ENCODE results near the gene SLC38A8. TPM values are rescaled to one million over a fixed set of nuclear protein-coding genes. Genes with fewer than 3 reads are reported as not detected.

The SLC38A8 gene
- total RNA-seq, 1 experiment from 2014 or later: 0.42 TPM

DNA sequence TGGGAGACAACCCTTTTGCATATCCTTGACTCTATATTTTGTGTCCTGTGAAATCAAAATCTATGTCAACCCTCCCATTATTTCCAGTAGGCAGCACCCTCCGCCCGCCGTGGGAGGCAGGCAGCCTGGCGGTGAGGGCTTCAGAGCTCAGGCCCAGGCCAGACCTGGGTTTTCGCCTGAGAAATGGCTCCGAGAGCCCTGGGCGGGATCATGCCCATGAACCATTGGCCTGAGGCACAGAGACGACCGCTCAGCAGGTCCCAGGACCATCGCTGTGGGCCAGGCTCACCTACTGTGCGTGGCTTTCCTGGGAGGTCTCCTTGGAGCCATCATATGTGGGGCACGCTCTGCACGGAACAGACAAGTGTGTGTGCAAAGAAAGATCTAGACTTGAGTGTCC, 6.3 kb upstream of the SLC38A8 start:
- no peak for DNase-seq (ENCODE audit: low read depth)

DNA sequence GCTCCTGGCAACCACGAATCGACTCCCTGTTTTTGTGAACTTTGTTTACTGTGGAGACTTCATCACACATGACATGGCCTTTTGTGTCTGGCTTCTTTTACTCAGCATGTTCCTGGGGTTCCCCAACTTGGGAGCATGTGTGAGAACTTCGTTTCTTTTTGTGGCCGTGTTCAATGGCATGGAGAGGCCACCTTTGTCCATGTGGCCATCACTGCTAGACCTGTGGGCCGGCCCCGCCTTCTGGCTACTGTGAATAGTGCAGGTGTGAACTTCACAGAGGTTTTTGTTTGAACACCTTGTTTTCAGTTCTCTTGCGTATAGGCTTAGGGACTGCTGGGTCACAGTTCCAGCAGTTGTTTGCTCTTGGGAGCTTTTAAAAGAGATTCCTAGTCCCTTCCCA, 5.7 kb upstream of the SLC38A8 start:
- no peak for DNase-seq (ENCODE audit: low read depth)

DNA sequence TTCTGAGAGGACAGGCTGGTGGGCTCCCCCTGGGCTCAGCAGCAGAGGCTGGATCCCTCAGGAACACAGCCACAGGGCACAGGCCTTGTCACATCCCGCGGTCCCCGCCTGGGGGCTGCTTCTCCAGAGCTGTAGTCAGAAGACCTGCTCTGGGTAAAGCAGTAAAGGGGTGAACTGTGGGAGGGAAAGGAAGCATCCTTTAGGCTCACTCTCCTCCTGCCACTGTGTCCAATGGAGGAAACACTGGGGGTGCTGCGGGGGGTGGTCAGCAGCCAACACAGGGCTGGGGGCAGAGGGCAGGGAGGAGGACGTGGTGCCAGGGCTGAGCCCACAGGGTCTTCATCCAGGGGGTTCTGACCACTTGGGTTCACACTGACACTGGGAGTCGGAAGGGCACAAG, 5.0 kb upstream of the SLC38A8 start:
- DNase-seq (ENCODE audit: low read depth): no peak

DNA sequence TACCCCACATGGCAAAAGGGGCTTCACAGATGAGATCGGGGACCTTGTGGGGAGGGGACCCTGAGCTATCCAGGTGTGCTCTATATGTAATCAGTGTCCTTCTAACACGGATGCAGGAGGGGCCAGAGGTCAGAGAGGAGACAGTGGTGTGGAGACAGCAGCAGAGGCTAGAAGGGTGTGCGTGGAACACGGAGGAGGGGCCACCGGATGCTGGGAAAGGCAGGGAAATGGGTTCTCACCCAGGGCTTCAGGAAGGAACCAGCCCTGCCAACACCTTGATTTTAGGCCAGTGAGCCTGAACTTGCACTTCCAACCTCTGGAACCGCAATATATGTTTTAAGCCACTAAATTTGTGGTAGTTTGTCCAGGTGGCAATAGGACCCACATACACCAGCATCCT, 4.6 kb upstream of the SLC38A8 start:
- DNase-seq (ENCODE audit: low read depth): no peak

DNA sequence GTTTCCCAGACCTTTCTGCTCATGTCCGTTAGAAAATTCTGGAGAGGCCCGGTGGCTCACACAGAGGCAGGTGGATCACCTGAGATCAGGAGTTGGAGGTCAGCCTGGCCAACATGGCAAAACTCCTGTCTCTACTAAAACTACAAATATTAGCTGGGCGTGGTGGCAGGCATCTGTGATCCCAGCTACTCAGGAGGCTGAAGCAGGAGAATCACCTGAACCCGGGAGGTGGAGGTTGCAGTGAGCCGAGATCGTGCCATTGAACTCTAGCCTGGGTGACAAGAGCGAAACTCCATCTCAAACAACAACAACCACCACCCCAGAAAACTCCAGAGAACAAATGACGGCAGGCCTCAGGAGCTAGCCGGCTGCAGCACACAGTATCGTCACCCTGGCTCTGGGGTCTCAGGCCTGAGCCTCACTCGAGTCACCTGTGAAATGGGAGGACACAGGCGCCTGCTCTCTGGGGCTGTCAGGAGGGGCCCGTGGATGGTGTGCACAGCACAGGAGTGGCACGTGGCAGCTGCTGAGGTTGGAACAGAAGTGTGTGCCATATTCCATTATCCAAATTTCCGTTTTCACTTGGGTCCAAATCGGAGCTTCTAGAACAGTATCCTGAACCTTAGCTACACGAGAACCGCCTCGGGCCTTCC, 3.3 kb upstream of the SLC38A8 start:
- no peak for DNase-seq (ENCODE audit: low read depth)

DNA sequence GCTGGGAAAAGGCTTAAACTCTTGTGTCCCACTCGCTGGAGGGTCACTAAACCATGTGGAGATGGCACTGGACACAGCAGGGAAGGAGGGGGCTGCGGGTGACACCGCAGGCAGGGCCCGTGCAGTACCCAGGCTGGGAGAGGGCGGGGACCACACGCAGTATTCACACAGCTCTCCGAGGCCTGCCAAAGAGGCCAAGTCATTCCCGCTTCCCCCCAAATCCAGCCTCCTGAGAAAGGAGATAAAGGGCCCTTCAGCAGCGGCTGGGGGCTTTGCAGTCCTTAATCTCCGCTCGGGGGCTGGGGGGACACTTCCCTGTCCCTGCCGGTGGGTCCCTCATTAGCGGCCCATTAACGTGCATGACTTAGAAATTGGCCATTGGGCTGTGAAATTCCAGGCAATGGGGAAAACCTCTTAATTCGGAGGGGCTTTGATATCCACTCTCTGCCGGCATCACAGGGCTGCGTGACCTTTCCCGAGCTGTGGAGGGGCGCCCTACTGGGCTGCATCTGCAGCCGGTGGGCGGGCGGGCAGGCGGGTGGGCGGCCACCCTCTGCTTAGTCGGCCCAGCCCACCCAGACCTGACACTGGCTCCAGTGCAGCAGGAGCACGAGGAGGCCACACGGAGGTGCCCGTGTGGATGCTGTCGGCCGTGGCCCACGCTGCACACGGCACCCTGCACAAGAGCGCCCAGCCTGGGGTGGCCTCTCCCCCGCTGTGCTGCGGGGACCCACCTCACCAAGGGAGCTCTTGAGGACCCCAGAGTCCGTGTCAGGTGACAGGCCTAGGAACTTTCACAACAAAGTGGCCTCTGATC, 2.6 kb upstream of the SLC38A8 start:
- no peak for DNase-seq (ENCODE audit: low read depth)

DNA sequence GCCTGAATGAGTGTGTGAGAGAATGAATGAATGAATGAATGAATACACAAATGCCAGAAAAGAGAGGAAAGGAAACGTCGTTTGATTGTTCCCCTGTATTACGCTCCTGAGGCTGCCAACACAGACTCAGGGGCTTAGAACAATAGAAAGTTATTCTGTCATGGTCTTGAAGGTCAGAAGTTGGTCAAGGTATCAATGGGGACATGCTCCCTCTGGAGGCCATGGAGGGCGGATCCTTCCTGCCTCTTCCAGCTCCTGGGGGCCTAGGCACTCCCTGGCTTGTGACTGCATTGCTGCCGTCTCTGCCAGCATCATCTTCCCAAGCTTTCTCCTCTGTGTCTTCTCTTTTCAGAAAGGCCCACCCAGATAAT, 1.5 kb upstream of the SLC38A8 start:
- peak; percentile 48 for DNase-seq (ENCODE audit: low read depth)

DNA sequence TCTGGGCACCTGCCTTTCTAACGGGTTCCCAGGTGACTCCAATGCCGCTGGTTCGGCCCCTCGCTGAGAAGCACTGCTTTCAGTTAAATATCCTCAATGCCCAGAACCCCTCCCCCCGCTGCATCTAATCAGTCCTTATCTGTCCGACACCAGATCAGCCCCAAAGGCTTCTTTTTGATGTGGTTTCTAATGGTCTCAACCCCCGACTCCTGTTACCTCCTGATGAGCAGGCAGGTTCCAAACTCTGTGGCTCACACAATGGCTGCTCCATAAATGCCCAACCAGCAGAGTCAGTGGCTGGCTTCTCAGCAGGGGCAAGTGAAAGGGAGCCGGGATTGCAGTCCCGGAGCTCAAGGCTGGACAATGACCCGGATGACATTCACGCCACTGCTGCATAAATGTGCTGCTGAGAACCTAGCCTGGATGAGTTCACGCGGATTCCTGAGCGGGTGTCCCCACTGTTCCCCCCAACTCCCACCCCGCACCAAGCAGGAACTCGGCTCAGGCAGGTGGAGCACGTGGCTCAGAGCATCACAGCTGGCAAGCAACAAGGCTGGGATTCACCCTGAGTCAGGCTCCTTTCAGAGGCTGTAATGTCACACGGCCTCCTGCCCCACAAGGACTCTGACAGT, 1.0 kb upstream of the SLC38A8 start:
- DNase-seq (ENCODE audit: low read depth): no peak

DNA sequence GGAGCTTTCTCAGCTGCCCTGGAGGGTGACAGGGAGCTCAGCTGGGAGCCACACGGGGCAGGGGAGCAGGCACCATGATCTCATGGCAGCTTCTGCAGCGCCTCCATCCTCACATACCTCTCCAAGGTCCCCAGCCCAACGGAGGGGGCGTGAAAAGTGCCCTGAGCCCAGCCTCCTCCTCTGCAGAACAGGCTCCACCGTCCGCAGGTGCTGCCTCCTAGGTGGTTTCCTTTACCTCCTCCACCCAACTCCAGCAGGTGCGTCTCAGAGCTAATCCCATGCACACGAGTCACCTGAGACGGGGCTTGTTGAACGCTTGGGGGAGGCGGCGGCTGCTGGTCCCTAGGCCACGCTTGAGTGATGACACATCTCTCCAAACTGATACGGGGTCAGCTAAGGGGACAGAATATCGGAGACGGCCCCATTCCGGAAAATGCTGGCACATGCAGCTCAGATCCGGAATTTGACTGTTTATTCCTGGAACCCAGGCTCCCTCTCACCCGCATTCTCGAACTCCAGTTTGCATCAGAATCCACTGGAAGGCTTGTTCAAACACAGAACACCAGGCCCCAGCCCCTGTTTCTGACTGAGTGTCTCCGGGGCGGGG, 387 bp upstream of the SLC38A8 start:
- no peak for DNase-seq (ENCODE audit: low read depth)

DNA sequence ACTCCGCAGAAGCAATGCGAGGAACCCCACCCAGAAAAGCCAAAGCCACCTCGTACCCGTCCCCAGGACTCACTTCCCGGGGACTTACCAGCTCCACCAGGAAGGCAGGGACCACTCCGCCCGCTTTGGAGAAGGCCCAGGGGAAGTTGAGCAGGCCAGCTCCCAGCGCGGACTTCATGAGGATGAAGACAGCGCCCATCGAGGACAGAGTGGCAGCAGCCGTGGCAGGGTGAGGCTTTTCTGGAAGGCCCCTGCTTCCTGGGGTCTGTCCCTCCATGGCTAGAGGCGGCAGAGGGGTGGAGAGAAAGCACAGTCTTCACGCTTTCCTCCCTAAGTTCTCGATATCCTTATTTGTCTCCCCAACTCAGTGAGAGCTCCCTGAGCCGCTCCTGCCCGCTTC, 714 bp downstream of the SLC38A8 start:
- DNase-seq (ENCODE audit: low read depth): no peak

DNA sequence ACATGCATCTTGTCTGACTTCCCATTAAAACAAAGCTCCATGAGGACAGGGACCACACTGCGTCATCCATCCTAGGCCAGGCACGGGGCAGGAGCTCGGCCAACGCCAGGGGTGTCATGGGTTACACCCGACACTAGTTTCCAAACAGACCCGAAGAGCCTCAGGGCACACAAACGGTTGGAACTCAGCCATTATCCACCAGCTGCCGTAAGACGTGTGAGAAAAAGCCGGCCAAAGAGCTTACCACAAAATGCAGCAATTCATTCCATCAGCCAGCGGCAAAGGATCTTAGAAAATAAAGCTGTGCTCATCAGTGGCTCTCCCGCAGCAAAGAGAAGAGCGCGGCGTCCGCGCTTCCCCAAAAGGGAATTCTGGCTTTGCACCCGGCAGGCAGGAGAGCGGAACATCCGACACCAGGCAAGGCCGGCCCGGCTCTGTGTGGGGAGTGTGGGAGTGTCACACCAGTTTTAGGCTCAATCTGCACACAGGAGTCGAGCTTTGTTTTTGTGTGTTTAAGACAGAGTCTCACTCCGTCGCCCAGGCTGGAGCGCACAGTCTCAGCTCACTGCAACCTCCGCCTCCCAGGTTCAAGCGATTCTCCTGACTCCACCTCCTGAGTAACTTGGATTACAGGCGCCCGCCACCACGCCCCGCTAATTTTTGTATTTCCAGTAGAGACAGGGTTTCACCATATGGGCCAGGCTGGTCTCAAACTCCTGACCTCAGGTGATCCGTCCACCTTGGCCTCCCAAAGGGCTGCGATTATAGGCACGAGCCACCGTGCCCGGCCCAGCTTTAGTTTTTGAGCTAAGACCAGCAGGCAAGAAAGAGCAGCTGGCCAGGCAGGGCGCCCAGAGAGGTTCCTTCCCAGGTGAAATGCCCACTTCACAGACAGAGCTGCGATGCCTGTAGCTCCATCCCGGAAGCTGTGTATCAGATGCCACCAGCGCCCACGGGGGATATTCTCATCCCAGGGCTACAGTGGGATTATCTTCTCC, 1.5 kb downstream of the SLC38A8 start:
- peak; percentile 76 for DNase-seq (ENCODE audit: low read depth)

DNA sequence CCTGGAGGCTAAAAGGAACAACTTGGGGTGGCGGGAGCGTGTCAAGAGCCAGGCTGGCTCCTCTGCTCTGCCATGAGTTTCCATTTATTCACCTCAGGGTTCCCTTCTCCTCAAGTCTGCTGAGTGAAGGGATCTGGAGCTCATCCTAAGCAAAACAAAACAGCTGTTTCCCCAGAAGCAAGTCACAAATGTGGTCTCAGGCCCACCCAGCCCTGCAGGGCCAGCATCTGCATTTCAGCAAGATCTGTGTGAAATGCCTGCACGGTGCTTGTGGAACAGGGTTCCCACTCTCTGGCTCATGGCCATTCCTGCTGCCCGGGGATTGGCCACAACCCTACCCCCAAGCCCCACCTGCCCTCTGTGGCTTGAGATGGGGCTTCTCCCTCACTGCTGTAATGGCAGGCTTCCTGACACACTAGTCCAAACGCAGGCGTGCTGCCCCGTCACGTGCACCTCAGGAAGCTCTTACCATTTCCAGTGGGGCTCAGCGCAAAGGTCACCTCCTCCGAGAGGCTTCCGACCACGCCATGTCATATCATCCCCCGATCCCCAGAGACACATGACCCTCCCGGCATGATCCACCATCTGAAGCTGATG, 2.3 kb downstream of the SLC38A8 start:
- DNase-seq (ENCODE audit: low read depth): no peak

DNA sequence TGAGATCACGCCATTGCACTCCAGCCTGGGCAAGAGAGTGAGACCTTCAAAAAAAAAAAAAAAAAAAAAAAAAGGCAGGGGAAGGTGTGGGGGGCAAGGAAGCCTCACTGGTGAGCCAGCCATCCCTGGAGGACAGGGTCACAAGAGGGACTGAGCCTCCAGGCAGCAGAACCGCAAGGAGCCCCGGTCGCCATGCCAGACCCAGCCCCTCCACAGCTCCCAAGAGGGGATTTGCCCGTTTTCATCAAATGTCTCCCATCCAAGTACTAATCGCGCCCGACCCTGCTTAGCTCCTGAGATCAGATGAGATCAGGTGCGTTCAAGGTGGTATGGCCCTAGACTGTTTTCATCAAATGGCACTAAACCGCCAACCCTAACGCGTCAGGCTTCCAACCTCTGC, 2.9 kb downstream of the SLC38A8 start:
- no peak for DNase-seq (ENCODE audit: low read depth)

DNA sequence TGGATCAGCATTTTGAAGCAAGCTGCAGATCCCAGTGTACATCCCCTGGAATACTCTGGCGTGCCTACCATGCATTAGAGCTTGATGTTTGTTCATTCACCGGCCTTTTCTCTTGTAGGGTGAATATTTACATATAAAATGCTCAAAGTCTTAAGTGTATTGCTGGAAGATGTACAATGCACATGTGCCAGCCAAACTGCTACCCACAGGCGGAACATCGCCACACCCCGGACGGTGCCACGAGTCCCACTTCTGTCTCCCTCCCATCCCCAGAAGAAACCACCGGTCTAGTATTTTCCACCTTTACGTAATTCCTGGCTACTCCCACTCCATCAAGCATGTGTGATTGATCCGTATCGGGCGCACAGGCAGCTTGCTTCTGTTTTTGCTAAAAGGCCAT, 4.1 kb downstream of the SLC38A8 start:
- DNase-seq (ENCODE audit: low read depth): no peak

DNA sequence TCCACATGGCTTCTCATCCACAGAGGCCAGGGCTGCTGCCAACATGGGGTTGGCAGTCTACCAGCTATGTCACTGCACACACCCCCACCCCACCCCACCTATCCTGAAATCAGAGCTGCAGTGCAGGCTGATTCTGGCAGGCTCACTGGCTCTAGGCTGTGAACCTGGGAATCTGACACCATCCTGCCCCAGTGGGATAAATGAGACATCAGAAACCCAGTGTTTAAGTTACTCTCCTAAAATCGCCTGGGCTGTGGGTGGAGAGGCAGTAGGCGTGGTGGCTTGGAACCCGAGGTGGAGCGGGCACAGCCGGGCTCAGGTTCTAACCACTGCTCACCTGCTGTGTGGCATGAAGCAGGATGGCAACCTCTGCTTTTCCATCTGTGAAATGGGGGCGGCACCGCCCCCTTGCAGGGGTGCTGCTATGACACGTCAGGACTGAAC, 5.6 kb downstream of the SLC38A8 start:
- no peak for DNase-seq (ENCODE audit: low read depth)

DNA sequence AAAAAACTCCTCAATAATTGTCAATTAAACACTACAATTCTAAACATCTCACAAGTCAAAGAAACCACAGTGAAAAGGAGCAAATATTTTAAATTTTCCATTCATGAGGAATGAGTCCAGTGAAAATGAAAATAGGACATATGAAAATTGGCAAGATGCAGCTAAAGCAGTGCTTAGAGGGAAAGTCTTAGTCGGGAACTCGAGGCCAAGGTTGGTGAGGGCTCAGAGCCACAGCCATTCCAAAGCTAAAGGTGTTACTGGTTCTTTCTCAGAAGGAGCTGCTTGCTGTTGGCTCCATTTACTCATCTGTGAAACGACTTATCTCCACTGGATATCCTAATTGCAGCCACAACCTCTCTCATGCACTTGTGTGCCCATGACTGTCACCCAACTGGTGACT, 6.5 kb downstream of the SLC38A8 start:
- no peak for DNase-seq (ENCODE audit: low read depth)

DNA sequence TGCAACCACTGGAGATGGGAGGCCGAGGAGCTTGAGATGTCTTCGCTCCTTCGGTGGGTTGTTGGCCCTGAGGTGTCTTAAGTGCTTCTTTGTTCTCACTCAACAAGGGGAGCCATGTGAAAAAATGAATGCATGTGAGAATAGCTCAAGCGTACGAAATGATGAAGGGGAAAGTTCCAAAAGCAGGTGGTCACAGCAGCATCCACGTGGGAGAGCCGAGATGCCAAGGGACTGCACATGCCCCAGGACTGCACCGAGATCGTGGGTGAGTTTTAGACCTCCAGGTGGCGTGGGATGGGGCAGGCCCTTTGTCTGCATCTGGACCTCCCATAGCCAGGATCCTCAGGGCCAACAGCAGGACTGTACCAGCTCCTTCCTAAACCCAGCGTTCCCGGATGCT, 8.1 kb downstream of the SLC38A8 start:
- no peak for DNase-seq (ENCODE audit: low read depth)

DNA sequence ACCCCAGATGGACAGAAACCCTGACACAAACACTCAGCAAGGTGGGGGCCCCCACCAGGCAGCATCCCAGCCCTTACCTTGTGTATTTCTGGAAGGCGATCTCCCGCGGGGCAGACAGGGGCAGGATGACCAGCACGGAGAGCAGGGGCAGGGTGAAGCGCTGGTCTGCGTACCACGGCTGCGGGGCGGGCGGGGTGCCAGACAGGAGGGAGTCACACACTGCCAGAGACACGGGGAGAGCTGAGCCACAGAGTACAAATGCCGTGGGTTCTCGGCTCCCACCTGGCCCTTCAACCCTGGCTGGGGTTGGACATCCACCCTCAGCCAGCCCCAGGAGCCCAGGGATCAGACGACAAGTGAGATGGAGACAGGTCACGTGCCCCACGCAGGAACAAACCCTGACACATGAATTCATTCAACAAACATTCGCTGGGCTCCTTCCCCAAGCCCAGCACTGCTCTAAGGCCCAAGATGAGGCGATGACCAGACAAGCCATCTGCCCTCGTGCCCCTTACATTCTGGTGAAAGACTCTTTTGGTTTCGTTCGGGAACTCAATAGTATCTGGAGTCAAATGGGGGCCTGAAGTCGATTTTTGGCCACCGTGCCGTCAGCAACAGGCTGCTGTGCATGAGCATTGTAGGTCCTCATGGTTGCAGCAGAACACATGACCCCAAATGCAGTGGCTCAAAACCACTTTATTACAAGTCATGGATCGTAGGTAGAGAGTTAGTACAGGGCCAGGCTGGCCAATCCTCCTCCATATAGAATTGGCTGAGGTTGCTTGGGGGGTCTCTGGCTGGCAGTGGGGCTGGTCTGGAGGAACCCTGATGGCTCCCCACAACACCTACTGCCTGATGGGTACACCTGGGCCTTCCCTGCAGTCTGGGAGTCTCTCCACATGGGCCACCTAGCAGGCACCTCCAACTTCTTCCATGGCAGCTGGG, 9.1 kb downstream of the SLC38A8 start:
- no peak for DNase-seq (ENCODE audit: low read depth)

DNA sequence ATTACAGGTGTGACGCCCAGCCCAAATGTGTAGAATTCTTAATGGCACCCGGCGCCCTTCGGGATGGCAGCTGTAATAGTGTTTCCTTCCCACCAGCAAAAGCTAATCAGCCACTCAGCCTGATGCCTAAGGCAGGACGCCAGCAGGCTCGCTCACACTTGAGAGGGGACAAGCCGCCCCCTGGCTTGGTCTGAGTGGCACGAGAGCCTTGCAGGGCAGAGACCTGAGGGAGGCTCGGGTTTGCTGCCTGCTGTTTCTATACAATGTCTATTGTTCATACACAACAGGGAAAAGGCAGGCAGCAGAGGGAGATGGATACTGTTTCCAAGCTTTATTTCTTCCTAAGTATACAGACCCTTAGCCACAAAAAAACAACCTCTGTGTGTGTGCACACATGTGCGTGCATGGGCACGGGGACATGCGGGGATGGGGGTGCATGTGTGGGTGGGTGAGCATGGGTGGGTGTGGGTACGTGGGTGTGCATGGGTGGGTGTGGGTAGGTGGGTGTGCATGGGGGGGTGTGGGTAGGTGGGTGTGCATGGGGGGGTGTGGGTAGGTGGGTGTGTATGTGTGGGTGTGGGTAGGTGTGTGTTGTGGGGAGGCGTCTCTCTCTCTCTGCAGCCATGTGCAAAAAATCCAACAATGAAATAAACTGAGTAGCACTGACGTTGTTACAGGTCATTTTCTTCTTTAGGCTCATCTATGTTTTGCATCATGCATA, 10.0 kb downstream of the SLC38A8 start:
- DNase-seq (ENCODE audit: low read depth): no peak

Data from M059J (cell line).